Endothelial cell of umbilical vein (primary cell): ENCODE results near the gene TLE4. TPM values are rescaled to one million over a fixed set of nuclear protein-coding genes. Genes with fewer than 3 reads are reported as not detected.

Source experiments
- BruUV-seq: library from RNA; stranded (reverse); fragments of 400-500 nt; replicated peaks from 2 replicates; lab custom pipeline; 2021; lab: Mats Ljungman, UMichigan
- CTCF ChIA-PET: fragments of 300-600, 350-600 bp; sonication (Branson Sonifier 250); formaldehyde crosslinking; loops from one replicate; lab custom pipeline; 2021; ENCODE audit warnings: antibody characterized with exemption, inconsistent platforms; lab: Charles Lee
- POLR2A ChIA-PET: fragments of 300-600, 350-600 bp; sonication (Branson Sonifier 250); formaldehyde crosslinking; loops from one replicate; lab custom pipeline; 2021; ENCODE audit warnings: antibody characterized with exemption, inconsistent platforms; lab: Charles Lee
- DNase-seq: peaks from one replicate; pipeline ENCODE4 v3.0.0-alpha.2; 2011; ENCODE audit warnings: low read depth, low spot score
- FAIRE-seq: peaks from 2 replicates; lab custom pipeline; 2011; peaks lifted over from hg19 to GRCh38; lab: Jason Lieb, UNC
- H2AFZ ChIP-seq: 2 replicates; pipeline ENCODE4 v1.6.0; 2012; ENCODE audit warnings: low read depth, low read length, control low read depth, inconsistent platforms
- H3K27ac ChIP-seq: 2 replicates; pipeline ENCODE4 v1.5.1; 2011; ENCODE audit warnings: low read depth, mild to moderate bottlenecking, control low read depth, low read length, moderate library complexity; ENCODE audit not compliant: insufficient read depth
- H3K27me3 ChIP-seq, 2 experiments: 2 replicates each; pipeline versions ENCODE4 v1.6.0 to v1.6.1; 2011; ENCODE audit warnings: low read length in 2 of 2, mixed read lengths in 1 of 2; ENCODE audit not compliant: control insufficient read depth in 2 of 2, insufficient read depth in 2 of 2
- H3K36me3 ChIP-seq, 2 experiments: 2 replicates in 1 of 2; 3 replicates in 1 of 2; pipeline ENCODE4 v1.5.1; 2011; ENCODE audit warnings: low read length in 2 of 2, mild to moderate bottlenecking in 1 of 2, moderate library complexity in 1 of 2; ENCODE audit not compliant: control insufficient read depth in 2 of 2, insufficient read depth in 2 of 2; ENCODE audit errors: extremely low read depth in 1 of 2
- H3K4me1 ChIP-seq: 3 replicates; pipeline ENCODE4 v1.5.1; 2011; ENCODE audit warnings: mild to moderate bottlenecking, low read length; ENCODE audit not compliant: control insufficient read depth, insufficient read depth; ENCODE audit errors: extremely low read depth
- H3K4me2 ChIP-seq: 2 replicates; pipeline ENCODE4 v1.6.1; 2011; ENCODE audit warnings: low read length, control low read depth, mixed read lengths; ENCODE audit not compliant: insufficient read depth
- H3K4me3 ChIP-seq, 3 experiments: fragments of 200-600 bp in 1 of 3; sonication (generic), shearing (Covaris generic) in 1 of 3; replicated peaks in 1 of 3; 2 replicates each; pipeline ENCODE4 v1.5.1; 2011 to 2016; ENCODE audit warnings: control low read depth in 3 of 3, low read length in 3 of 3, mild to moderate bottlenecking in 2 of 3, inconsistent platforms in 1 of 3, low read depth in 1 of 3, moderate library complexity in 1 of 3; ENCODE audit not compliant: insufficient read depth in 1 of 3
- H3K79me2 ChIP-seq: 2 replicates; pipeline ENCODE4 v1.6.0; 2012; ENCODE audit warnings: low read length, inconsistent platforms; ENCODE audit not compliant: control insufficient read depth, insufficient read depth
- H3K9ac ChIP-seq: replicated peaks from 2 replicates; pipeline ENCODE3; 2011; ENCODE audit warnings: low read length, control low read depth; ENCODE audit not compliant: insufficient read depth; ENCODE audit errors: extremely low read depth
- H3K9me1 ChIP-seq: replicated peaks from 3 replicates; pipeline ENCODE4 v1.6.0; 2011; ENCODE audit warnings: mild to moderate bottlenecking, low read length; ENCODE audit not compliant: control insufficient read depth, insufficient read depth; ENCODE audit errors: extremely low read depth
- H3K9me3 ChIP-seq: replicated peaks from 2 replicates; pipeline ENCODE4 v1.5.1; 2012; ENCODE audit warnings: low read length, inconsistent platforms; ENCODE audit not compliant: control insufficient read depth, insufficient read depth
- H4K20me1 ChIP-seq: replicated peaks from 2 replicates; pipeline ENCODE3; 2011; ENCODE audit warnings: mild to moderate bottlenecking, low read length; ENCODE audit not compliant: control insufficient read depth, insufficient read depth; ENCODE audit errors: extremely low read depth
- CTCF ChIP-seq, 2 donors: IDR thresholded peaks; 1 replicate in 1 of 2; 2 replicates in 1 of 2; pipeline ENCODE4 v1.5.1; 2011; ENCODE audit warnings: low read length in 2 of 2, mild to moderate bottlenecking in 2 of 2, moderate library complexity in 2 of 2, control low read depth in 1 of 2, inconsistent platforms in 1 of 2, low read depth in 1 of 2; ENCODE audit not compliant: insufficient read depth in 1 of 2; ENCODE audit errors: extremely low read depth in 1 of 2
- EZH2 ChIP-seq: IDR thresholded peaks from 2 replicates; pipeline ENCODE4 v1.6.1; 2012; ENCODE audit warnings: borderline replicate concordance, low read depth, mild to moderate bottlenecking, moderate library complexity, low read length, inconsistent platforms; ENCODE audit not compliant: severe bottlenecking
- FOS ChIP-seq: IDR thresholded peaks from 2 replicates; pipeline ENCODE4 v1.6.1; 2011; ENCODE audit warnings: mild to moderate bottlenecking, low read length, moderate library complexity, borderline replicate concordance; ENCODE audit not compliant: insufficient read depth
- GATA2 ChIP-seq: IDR thresholded peaks from 2 replicates; pipeline ENCODE4 v1.7.0; 2011; ENCODE audit warnings: low read depth, mild to moderate bottlenecking, moderate library complexity, mixed read lengths, low read length; ENCODE audit not compliant: insufficient read length, insufficient read depth
- JUN ChIP-seq: IDR thresholded peaks from 2 replicates; pipeline ENCODE4 v1.6.1; 2011; ENCODE audit warnings: borderline replicate concordance, low read depth; ENCODE audit not compliant: insufficient read length, insufficient read depth
- MAX ChIP-seq: IDR thresholded peaks from 2 replicates; pipeline ENCODE4 v1.6.1; 2011; ENCODE audit not compliant: insufficient read depth, insufficient read length
- MYC ChIP-seq: IDR thresholded peaks from one replicate; pipeline ENCODE4 v1.6.1; 2011; ENCODE audit warnings: mild to moderate bottlenecking, low read depth, low read length
- POLR2A ChIP-seq: IDR thresholded peaks from 2 replicates; pipeline ENCODE4 v1.6.1; 2012; ENCODE audit warnings: low read depth, mild to moderate bottlenecking, control low read depth, low read length
- POLR2AphosphoS5 ChIP-seq: IDR thresholded peaks from 2 replicates; pipeline ENCODE4 v1.6.1; 2012; ENCODE audit warnings: low read depth, mild to moderate bottlenecking, control low read depth, low read length, moderate library complexity; ENCODE audit not compliant: insufficient read depth
- dilution Hi-C: fragments of 300-500 bp; cut with MboI; formaldehyde crosslinking; loops from one replicate; pipeline ENCODE4 v1.15.0; 2019; ENCODE audit warnings: low sequenced_read_pairs; ENCODE audit not compliant: extremely low pct_ligation_motif_present
- intact Hi-C: fragments of 100-400 bp; cut with micrococcal nuclease; formaldehyde crosslinking; loops from one replicate; pipeline ENCODE4 v1.10.0; 2022
- polyA plus RNA-seq, 4 experiments: library from polyadenylated mRNA; depleted of rRNA in 3 of 4; stranded (reverse) in 3 of 4; unstranded in 1 of 4; fragments of >200 nt; gene quantifications; 2 replicates each; pipeline versions ENCODE4 v1.2.1 to v1.2.3, GENCODE V29; 2011 to 2012; ENCODE audit warnings: missing spikeins in 1 of 4
- total RNA-seq: library from RNA; stranded (reverse); gene quantifications from 2 replicates; pipeline ENCODE4 v1.2.3, GENCODE V29; 2021

TLE4 gene
- total and polyA plus RNA-seq, 2 donors (not counting 3 experiments of a cell fraction or from before 2014, with no cell fraction given): 31.4 to 32.3 TPM

GRCh38 chr9:79774356-79774755 lies 202.6 kb downstream of the TLE4 start:
- Histone ChIP-seq H3K4me1 (no peaks in the 10 kb centered on the region), H4K20me1 (no peaks in the 10 kb centered on the region), H3K9me3 (no peaks in the 10 kb centered on the region), H3K9ac (no peak overlapping the region), H3K36me3 (no peaks in the 10 kb centered on the region), H2AFZ (no peak overlapping the region), H3K27me3 (peaks cover 0 to 2% of the 10 kb centered on the region in 2 experiments), H3K79me2 (no peaks in the 10 kb centered on the region), H3K4me2 (no peak overlapping the region), H3K27ac (no peak overlapping the region), H3K9me1 (no peaks in the 10 kb centered on the region), H3K4me3 (no peak overlapping the region)
- dilution Hi-C loops: no loop called here
- BruUV-seq: no TSS peak
- TF ChIP-seq MYC (no peak), JUN (no peak), CTCF (IDR thresholded peaks at IDR 0.05; ENCODE audit: extremely low read depth in 1 of 2, insufficient read depth in 1 of 2, low read depth in 1 of 2, low read length in 2 of 2) (no peak), EZH2 (no peak), FOS (no peak), POLR2AphosphoS5 (no peak), POLR2A (no peak), MAX (no peak), GATA2 (no peak)
- FAIRE-seq (no peak), DNase-seq (no peak)
- intact Hi-C loops: no loop called here
- ChIA-PET CTCF (no interaction called here), POLR2A (no interaction called here)
